Subcutaneous adipose tissue (tissue), 4 donors: Measurements from ENCODE around the gene TPPP. TPM values are rescaled to one million over a fixed set of nuclear protein-coding genes. Genes with fewer than 3 reads are reported as not detected.
"Not testable (repeated sequence)": the region's sequence is repeated elsewhere in the genome, so short reads cannot be mapped to it uniquely, and the experiment has no call there.

Experiments
- CTCF ChIP-seq: fragments of 450-650 bp; IDR thresholded peaks from one replicate; pipeline ENCODE4 v1.5.1; 2016; ENCODE audit warnings: low read depth, mild to moderate bottlenecking, control low read depth, antibody characterized with exemption, moderate library complexity
- total RNA-seq, 4 donors: library from RNA; depleted of rRNA; stranded (reverse); fragments of >200 nt; gene quantifications; one replicate each; pipeline ENCODE4 v1.1.0, GENCODE V29; 2016

The TPPP gene
- 1 to 10 TPM; 1.1 to 8.1 (median 2.8) TPM for total RNA-seq

DNA sequence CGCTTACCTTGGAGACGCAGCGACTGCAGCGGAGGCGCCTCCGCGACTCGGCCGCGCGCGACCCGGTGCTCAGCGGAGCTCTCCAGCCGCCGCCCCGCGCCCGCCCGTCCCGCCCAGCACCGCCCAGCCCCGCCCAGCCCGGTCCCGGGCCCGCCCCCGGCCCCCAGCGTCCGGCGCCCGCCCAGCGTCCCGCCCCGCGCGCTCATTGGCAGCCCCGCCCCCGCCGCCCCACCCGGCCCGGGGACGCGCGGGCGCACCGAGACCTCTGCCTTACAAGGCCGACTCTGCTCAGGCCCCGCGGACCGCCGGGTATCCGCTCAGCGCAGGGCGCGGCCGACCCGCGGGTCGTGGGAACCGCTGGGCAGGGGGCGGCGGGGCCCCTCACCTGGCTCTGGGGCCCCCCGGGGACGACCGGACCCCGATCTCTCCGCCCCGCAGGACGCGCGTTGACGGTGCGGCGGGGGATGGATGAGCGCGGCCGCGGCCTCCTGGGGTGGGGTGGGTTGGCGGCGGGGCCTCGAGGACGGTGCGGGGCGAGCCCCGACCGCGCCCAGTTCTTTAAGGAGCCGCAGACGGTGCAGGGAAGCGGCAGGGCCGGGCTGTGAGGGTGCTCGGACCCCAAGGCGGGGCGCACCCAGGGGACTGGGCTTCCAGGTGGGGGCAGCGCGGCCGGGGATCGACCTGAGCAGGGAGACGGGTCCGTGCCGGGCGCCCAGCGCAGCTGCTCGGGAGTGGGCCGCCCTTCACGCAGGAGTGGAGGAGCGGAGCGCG, at the start of gene TPPP:
Gene TPPP (minus strand): TSS at position 82 of the 771 bp plus-strand sequence. CDS start 15,292 bp downstream, outside the sequence.
- not testable (repeated sequence) for TF ChIP-seq CTCF

DNA sequence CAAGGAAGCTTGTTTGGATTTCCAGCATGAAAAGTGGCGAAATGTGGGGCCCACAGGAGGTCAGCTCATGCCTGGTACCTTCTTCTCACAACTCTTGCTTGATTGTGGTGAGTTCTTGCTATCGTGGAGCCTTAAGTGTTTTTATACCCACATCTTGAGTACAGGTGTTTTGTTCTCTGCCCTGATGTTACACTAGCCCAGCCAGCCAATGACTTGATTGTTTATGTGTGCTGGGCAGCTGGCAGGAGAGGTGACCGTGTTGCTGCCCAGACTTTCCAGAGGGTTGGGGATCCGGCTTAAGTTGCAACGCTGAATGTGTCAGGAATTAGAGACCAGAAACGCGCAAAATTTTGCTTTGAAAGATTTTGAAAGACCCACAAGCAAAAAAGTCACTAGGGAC, 24.0 kb upstream of the TPPP start:
- no peak for TF ChIP-seq CTCF

- TF ChIP-seq CTCF: no peak
Measured at GRCh38 chr5:691817-692528, 1.2 kb downstream of the TPPP start.

DNA sequence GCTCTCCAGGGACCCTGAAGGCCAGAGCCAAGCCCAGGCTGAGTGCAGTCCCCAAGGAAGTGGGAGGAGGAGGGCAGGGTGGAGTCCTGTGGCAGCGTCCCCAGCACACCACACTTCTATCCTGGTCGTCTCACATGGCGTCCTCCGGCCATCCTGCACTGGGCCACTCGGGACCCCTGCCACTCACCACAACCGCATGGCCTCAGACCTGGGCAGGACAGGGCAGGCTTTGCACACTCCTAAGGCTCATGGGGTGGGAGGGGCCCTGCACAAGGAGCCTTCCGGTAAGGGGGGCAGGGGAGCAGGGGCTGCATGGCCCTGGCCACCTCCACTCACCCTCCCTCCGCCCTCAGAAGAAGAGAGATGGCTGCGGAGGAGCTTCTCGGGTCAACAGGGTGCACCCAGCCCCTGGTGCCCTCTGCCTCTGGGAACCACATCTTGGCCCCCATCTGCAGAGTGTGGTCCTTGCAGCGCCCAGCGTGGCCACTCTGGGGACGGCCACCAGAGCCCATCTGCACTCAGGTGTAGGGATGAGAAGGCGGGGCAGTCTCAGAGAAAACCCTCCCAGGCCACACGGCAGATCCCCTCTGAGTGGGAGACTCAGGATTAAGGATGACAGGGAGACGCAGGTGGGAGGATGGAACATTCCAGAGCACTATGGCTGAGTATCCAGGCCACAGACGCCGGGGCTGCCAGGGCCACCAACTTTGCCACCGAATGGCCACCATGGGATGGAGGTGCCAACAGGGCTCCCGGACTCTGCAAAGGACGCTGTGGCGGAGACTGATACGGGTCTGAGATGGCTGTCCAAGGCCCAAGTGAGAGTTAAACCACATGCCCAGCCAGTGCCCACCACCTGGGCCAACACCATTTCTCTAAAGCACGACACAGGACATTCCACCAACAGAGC, 7.6 kb downstream of the TPPP start:
- no peak for TF ChIP-seq CTCF

DNA sequence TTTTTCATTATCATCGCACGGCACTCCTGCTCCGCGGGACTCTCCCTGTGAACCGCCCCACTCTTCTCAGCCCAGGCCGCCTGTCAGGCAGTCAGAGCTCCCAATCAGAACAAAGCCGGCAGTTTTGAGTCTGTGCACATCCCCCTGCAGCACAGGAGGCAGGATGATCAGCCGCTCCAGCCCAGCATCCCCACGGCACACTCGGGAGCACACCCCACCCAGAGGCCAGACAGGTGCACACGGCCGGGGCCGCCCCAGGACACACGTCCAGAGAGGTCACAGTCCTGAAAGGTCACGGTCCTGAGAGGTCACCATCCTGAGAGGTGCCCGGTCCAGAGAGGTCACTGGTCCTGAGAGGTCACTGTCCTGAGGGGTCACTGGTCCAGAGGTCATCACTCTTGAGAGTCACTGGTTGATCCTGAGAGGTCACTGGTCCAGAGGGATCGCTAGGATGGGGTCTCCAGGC, 8.4 kb downstream of the TPPP start:
- TF ChIP-seq CTCF: no peak

DNA sequence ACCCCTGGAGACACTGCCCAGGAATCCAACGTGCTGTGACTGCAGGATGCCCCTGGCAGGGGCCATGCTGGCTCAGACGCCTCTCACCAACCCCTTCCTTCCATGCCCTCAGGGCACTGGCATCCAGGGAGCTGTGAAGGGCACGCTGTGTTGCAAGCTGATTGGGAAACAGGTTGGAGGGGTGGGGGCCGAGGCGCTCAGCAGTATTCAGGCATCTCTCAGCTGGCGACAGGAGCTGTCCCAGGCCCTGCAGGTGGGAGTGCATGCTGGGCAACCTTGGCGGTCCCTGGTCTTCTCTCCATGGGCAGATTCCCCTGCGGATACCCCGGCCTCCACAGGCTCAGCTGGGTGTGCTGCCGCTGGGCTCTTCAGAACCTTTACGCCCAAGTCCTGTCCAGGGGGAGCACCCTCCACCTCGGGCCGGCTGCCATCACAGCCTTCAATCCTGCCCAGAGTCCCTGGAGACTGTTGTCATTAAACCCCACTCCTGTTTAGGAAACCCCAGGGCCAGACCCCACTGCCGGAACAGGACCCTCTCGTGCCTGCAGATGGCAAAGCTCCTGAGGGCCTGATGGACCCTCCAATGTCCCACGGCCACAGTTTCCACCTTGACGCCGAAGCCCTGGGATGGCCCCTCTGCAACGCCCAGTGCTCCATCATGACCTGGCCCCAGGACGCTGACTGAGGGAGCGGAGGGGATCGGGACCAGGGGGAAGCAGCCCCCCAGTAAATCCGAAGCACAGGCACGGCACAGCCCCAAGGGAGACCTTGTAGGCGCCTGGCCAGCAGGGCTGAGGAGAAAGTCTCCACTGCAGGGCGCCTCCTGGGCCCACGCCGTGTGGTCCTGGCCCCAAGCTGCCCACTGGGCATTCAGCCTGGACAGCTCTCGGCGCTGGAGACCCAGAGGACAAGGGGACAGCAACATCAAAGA, 9.3 kb downstream of the TPPP start:
- TF ChIP-seq CTCF: no peak
